NCI-H2029 (cell line): ENCODE measurements around the gene HOXA10.

Experiments used
- DNase-seq: peaks from one replicate; lab custom pipeline; 2025; lab: John Stamatoyannopoulos, UW

The HOXA10 gene

GRCh38 chr7:27189997-27190748 is 16.1 kb upstream of the HOXA10 start:
- no peak for DNase-seq

- no peak for DNase-seq
These were observed 15.3 kb upstream of the HOXA10 start for GRCh38 chr7:27189295-27189996.

DNA sequence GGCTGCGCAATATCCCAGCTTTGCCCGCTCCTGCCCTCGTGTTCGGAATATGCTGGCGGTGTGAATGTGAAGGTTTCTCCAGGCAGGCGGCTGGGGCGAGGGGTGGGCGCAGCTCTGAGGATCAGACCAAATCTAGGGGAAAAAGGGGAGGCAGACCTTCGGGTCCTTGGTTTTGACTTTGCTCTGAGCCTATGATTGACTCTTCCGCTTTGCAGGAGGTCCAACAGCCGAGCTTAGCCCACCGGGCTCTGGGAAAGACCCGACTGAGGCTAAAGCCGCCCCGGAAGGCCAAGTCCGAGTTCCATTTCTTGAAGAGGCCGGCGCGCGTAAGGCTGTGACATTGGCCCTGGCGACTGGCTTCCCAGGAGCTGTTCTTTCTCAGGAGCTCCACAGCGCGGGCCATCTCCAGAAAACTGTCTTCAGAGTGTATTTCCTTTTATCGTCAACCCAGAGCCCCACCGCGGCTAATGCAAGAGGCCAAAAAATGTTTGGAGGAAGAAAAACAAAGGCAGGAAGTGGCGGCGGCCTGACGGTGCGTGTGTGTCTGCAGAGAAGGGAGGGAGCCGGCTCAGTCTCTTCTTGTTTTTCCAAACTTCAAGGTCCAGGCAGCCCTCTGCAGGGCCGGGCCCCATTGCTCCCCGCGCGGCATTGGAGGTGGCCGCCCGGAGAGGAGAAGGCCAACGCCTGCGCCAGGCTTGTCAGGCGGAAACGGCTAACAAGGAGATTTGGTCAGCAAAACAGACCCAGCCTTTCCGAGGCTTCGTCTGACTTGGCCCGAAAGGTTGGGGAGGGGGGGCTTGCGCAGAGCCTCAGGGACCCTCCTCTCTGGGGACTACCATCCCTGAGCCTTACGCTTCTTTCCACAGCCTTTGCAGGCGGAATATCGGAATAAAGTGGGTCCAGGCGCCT is 14.5 kb upstream of the HOXA10 start:
- DNase-seq = no peak

DNA sequence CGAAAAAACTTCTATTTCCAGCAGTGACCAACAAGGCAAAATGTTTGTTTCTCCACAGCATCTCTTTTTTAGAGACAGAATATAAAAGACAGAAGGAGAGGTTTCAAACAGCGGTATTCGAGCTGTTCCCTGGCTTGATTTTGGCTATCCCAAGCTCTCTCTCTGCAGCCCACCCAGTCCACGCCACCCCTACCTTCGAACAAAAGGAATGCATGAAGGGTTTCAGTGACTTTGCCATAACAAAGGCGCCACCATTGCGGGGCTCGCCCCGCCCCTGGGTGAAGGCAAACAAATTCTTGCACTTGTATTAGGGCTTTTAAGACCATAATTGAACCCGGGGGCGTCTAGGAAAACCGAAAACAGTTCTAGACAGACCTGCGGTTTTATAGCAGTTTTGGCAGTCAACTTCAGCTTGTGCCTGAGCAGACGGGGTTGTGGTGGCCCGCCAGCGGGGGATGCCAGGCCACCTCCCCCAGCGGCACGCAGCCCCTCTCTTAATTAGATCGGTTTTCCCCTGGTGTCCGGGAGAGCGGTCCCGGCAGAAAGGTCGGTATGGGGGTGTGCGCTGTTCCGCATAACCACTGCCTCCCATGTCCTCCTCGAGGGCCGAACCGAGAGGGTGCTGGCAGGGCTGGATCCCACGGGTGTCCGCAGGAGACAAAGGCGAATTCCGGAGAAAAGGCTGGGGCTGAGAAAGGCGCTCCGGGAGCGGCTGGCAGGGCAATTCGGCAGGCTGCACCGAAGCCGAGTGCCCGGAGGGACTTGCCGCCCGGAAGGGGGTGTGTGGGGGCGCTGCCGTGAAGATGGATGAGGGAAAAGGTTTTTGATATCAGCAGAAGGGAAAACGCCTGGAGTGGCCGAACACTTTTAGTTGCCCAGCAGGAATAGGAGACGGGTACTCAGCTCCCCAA is 13.6 kb upstream of the HOXA10 start:
- no peak for DNase-seq

GRCh38 chr7:27186668-27187474 is 12.8 kb upstream of the HOXA10 start:
- no peak for DNase-seq

DNA sequence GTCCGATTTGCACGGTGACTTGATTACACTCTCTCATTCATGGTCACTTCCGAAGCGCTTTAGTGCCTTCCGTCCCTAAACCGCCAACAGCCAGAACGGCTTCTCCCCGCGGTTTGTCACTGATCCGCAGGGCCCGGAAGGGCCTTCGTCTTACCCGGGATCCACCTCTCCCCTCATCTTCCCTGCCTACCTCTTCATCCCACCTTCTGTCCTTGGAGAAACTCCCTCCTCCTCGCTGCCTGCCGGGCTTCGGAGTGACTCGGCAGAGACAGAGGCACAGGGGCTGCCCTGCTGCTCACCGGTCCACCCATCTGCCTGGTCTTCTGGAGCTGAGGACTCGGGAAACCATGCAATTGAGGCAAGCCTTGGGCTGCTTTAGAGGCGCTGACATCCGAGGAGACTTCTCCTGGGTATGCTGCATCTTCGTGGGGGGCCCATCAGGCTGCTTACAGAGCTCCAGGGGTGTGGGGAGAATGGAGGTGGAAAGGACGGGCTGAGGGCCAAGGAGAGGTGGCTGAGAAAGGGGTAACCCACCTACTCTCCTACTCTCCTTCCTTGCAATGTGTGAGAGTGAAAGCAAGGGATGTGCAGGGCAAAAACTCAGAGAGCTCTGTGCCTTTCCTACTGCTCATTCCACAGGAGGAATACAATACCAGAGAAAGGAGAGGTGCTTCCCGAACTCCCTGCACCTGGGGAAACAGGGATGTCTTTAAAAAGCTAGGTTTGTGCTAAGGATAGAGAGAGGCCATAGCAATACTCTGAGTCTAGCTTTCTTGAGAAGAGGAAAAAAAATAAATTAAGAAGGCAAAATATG is 11.9 kb upstream of the HOXA10 start:
- no peak for DNase-seq

GRCh38 chr7:27185013-27185853 is 11.1 kb upstream of the HOXA10 start, which contains the start of gene HOXA11:
TSS of gene HOXA11 (minus strand) at chr7:27185232. CDS start at chr7:27185144, 88 bp downstream.
- no peak for DNase-seq

DNA sequence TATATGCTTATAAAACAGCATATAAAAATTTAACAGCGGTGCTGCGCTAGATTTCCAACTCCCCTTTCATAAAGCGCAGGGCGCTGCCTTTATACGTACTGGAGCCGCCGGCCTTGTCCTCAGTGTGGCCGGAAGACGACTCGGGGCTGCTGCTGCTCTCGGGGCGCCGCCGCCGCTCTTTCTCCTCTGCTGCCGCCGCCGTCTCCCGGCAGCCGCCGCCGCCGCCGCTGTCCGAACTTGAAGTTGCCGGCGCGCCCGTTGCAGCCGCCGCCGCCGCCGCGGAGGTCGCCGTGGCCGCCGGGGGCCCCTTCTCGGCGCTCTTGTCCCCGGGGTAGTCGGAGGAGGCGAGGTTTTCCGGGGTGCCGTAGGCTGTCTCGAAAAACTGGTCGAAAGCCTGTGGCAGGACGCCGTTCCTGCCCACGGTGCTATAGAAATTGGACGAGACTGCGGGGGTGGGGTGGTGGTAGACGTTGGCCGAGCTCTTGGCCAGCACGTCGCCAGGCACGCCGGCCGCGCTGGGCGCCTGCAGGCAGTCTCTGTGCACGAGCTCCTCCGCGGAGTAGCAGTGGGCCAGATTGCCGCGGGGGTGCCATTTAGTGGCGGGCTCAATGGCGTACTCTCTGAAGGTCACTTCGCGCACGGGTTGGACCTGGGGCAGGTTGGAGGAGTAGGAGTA is 10.4 kb upstream of the HOXA10 start:
- no peak for DNase-seq

GRCh38 chr7:27183682-27184336 is 9.7 kb upstream of the HOXA10 start:
- no peak for DNase-seq

DNA sequence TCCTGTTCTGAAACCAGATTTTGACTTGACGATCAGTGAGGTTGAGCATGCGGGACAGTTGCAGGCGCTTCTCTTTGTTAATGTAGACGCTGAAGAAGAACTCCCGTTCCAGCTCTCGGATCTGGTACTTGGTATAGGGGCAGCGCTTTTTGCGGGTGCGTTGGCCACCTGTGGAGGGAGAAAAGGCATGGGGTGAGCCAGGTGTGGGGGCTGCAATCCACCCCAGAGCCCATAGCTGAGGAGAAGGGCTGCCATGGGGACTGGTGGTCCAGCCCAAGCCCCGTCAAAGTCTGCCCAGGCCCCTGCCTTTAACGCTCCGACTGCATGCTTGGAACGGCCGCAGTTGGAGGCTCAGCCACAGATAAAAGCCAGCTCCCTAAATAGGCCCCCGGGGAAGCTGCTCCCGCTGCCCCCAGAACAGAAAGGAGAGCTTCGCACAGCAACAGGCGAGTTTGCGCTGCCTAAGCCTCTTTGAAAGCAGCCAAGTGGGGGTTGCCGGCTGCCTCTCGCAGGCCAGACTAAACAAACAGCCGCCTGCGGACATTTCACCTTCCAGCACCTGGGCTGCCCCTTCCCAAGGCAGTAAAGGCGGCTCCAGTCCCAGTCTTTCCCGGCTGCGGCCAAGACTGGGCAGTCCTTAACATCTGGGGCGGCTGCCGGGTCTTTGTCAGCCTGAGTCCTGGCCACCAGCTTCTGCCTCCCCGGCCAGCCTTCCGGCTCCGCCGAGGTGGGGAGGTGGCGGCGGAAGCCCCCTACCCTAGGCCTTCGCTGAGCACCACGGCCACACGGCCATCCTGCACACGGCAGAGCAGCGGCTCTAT is 9.0 kb upstream of the HOXA10 start:
- no peak for DNase-seq

DNA sequence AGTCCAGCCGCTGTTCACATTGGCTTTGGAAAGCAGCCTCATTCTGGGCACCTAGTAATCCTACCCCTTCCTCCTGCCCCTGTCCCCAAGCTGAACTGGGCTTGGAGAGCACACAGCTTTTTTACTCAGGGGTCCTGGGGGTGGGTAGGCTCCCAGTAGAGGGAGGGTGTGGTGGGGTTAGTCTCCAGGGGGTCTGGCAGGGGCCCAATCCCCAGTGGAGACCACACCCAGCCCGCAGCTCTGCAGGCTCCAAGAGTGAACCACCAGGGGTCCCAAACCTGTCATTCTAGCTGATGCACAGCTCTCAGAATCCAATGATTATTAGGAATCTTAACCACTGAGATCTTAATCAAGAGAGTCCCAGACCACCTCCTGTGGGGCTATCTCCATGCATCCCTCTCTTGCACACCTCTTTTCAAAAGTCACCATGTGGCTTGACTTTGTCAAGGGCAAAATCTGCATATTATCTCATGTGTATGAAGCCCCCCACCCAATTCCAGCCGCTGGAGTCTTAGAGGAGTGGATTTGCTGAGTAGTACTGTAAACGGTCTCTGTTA is 8.2 kb upstream of the HOXA10 start:
- no peak for DNase-seq

DNA sequence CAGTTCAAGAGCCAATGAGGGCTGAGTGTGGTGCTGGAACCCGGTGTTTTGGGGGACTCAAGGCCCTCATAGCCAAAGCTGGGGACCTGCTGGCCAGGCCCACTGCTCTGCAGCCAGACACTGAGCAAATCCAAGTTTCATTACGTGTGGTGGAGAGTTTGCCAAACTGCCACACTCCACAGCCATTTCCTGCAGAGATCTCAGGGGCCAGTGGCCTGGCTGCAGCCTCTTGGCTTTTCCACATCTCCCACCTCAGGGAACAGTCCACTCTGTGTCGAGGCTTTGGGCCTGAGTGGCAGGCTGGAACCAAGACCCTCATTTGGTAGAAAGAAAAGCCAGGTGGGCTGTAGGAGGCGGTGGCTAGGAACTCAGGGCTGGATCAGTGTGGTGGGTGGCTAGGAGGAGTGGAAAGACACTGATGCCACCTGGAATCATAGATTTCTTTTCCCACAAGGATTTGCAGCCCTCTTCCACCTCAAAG is 7.7 kb upstream of the HOXA10 start:
- DNase-seq = no peak

GRCh38 chr7:27180431-27181420 is 6.6 kb upstream of the HOXA10 start:
- DNase-seq = no peak

DNA sequence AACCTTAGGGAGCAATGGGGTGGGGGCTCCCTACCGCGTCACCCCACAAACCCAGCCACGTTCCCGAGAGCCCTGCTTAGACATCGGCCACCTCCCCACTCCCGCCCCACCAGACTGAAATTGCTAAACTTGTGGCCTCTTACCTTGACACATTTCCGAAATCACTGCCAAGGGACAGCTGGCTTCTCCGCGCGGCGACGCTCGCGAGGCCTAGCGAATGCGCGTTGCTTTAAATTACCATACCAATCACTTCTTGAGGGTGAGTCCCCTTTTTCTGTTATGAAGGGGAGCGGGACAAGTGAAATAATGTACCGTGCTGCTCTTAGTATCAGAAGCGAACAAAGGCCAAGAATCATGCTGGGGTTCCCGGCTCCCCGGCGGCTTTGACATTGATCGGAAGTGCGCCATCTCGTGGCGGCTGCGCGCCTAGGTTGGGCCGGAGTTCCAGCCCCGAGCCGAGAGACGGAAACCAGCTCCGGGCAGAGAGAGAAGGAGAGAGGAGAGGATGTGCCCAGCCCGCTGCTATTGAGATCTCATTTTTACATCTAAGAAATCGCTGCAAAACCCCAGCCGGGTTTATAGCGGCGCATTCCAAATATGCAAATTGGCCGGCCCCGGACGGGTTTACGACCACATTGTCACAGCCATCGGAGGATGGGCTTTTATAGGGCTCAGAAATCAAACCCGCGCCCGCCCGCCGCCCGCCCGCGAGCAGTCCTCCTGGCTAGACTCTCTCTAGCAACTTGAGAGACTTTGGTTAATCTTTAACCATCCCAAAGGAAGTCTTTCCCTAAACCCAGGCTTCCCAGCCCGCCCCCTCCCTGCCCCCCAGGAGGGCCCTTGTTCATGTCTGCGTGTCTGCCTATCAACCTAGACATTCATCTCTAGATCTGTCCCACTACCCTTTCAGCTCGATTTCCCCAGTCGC is 5.6 kb upstream of the HOXA10 start:
- no peak for DNase-seq
